ENCODE measurements around the gene IQGAP2.

Gene IQGAP2

DNA sequence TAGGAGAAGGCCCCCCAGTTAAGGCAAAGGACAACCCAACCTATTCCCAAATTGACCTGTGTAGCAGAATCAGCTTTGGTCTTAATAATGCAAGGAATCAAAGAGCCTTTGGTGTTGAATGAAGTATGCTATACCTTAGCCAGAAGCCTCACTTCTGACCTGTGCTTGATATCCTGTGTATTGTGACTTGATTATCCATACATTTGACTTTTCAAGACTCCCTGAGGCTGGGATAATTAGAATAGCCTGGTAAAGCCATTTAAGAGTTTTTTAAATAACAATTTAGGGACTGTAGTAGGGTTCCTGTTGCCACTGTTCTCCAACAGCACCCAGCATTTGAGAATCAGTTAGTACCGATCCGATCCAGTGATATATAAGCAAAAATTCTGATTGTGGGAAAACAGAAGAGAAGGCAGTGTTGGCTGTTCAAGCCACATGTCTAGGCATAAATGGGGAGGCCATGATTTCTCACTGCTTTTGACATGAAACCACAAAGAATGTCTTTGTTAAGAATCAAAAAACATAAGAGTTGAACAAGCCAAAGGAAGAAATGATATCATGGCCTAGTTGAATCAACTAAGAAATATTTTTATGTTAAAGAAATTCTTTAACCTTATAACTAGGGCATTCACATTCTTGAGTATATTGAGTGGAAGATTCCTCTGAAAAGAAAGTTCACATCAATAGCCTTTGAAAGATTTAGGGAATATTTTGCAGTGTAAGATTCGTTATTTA lies 121.2 kb downstream of the IQGAP2 start:
- Mint-ChIP-seq H3K4me1 (ENCODE audit: low read depth in 2 of 2) (peaks cover 56 to 70% of the 10 kb centered on the region in 2 donors), H3K27ac (peak overlapping the region; percentile 6 to 78), H3K27me3 (no peaks in the 10 kb centered on the region), H3K9me3 (no peaks in the 10 kb centered on the region), H3K4me3 (no peak overlapping the region), H3K36me3 (ENCODE audit: insufficient read depth) (no peaks in the 10 kb centered on the region)
- ATAC-seq (replicated peaks) (no peak), DNase-seq (no peak)

GRCh38 chr5:76524868-76525267 lies 121.8 kb downstream of the IQGAP2 start:
- H3K27ac Mint-ChIP-seq: peak overlapping the region; percentile 6 to 72
- peaks cover 56 to 72% of the 10 kb centered on the region in 2 donors for H3K4me1 Mint-ChIP-seq (ENCODE audit: low read depth in 2 of 2)
- no peaks in the 10 kb centered on the region for H3K9me3 Mint-ChIP-seq
- no peak overlapping the region for H3K4me3 Mint-ChIP-seq
- H3K27me3 Mint-ChIP-seq: no peaks in the 10 kb centered on the region
- no peaks in the 10 kb centered on the region for H3K36me3 Mint-ChIP-seq (ENCODE audit: insufficient read depth)
- ATAC-seq (replicated peaks) (no peak), DNase-seq (no peak)

DNA sequence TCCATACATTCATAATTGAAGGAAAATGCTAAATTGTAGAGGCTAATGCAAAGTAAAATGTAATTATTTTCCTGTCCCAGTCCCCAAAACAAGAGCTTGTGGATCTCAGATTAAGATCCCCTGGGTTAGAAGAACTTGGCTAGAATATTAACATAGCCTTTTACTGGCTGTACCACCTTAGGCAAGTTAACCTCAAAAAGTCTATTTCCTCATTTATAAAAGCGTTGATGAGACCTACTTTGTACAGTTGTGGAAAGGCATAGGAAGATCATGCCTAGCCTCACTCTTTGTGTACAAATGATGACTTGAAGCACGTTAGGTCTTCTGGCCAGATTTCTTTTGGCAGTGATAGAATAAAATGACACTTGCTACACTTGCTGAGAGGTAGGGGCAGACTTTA lies 122.9 kb downstream of the IQGAP2 start:
- peak overlapping the region in 1 of 2 donors; percentile 72 for H3K27ac Mint-ChIP-seq
- peaks cover 56 to 75% of the 10 kb centered on the region in 2 donors for H3K4me1 Mint-ChIP-seq (ENCODE audit: low read depth in 2 of 2)
- no peak for DNase-seq
- no peak for ATAC-seq (replicated peaks)
- no peaks in the 10 kb centered on the region for H3K27me3 Mint-ChIP-seq
- H3K9me3 Mint-ChIP-seq: no peaks in the 10 kb centered on the region
- H3K36me3 Mint-ChIP-seq (ENCODE audit: insufficient read depth): no peaks in the 10 kb centered on the region
- no peak overlapping the region for H3K4me3 Mint-ChIP-seq

- DNase-seq: no peak
- no peaks in the 10 kb centered on the region for H3K36me3 Mint-ChIP-seq (ENCODE audit: insufficient read depth)
- H3K4me1 Mint-ChIP-seq (ENCODE audit: low read depth in 2 of 2): peaks cover 55 to 74% of the 10 kb centered on the region in 2 donors
- H3K27ac Mint-ChIP-seq: peak overlapping the region in 1 of 2 donors; percentile 51
- peak overlapping the region in 1 of 2 donors; percentile 19 for H3K4me3 Mint-ChIP-seq
- no peak for ATAC-seq (replicated peaks)
- H3K27me3 Mint-ChIP-seq: no peaks in the 10 kb centered on the region
- no peaks in the 10 kb centered on the region for H3K9me3 Mint-ChIP-seq
These were observed 124.0 kb downstream of the IQGAP2 start for GRCh38 chr5:76526950-76527583.

DNA sequence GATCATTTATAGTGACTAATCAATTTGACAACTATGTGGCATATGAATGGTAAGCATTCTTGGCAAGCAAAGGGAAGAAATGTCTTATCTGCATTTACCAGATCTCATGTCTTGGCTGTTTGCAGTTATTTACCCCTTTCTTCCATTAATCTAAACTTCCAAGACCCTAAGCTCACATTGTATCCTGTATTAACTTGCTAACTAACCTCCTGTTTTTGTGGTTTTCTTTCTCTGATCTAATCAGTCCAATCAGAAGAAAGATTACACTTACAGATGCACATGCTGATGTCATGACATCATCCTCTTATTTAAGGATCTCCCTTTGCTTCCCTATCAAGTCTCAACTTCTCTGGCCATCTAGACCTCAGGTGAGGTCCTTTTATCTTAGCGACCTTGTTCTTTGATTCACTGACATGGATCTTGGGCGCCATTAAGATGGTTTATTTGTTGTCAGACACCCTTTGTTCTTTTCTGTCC lies 124.6 kb downstream of the IQGAP2 start:
- no peaks in the 10 kb centered on the region for H3K9me3 Mint-ChIP-seq
- no peak for ATAC-seq (replicated peaks)
- DNase-seq: no peak
- H3K4me1 Mint-ChIP-seq (ENCODE audit: low read depth in 2 of 2): peaks cover 53 to 70% of the 10 kb centered on the region in 2 donors
- no peaks in the 10 kb centered on the region for H3K27me3 Mint-ChIP-seq
- no peaks in the 10 kb centered on the region for H3K36me3 Mint-ChIP-seq (ENCODE audit: insufficient read depth)
- no peak overlapping the region for H3K4me3 Mint-ChIP-seq
- H3K27ac Mint-ChIP-seq: no peak overlapping the region

GRCh38 chr5:76528547-76529331 lies 125.7 kb downstream of the IQGAP2 start:
- Mint-ChIP-seq H3K27me3 (no peaks in the 10 kb centered on the region), H3K4me1 (ENCODE audit: low read depth in 2 of 2) (peaks cover 51 to 66% of the 10 kb centered on the region in 2 donors), H3K36me3 (ENCODE audit: insufficient read depth) (no peaks in the 10 kb centered on the region), H3K9me3 (no peaks in the 10 kb centered on the region), H3K4me3 (peak overlapping the region in 1 of 2 donors; percentile 4), H3K27ac (peak overlapping the region; percentile 33 to 73)
- ATAC-seq (replicated peaks): no peak
- no peak for DNase-seq

GRCh38 chr5:76529464-76530344 lies 126.6 kb downstream of the IQGAP2 start:
- Mint-ChIP-seq H3K36me3 (ENCODE audit: insufficient read depth) (peaks cover under 1% of the 10 kb centered on the region), H3K27ac (peak overlapping the region; percentile 33 to 73), H3K4me3 (no peak overlapping the region), H3K9me3 (no peaks in the 10 kb centered on the region), H3K27me3 (no peaks in the 10 kb centered on the region), H3K4me1 (ENCODE audit: low read depth in 2 of 2) (peaks cover 52 to 65% of the 10 kb centered on the region in 2 donors)
- ATAC-seq (replicated peaks): no peak
- no peak for DNase-seq

GRCh38 chr5:76532052-76532451 lies 129.0 kb downstream of the IQGAP2 start:
- Mint-ChIP-seq H3K36me3 (ENCODE audit: insufficient read depth) (peaks cover 2% of the 10 kb centered on the region), H3K27ac (peak overlapping the region; percentile 19 to 73), H3K4me3 (no peak overlapping the region), H3K4me1 (ENCODE audit: low read depth in 2 of 2) (peaks cover 39 to 58% of the 10 kb centered on the region in 2 donors), H3K9me3 (no peaks in the 10 kb centered on the region), H3K27me3 (no peaks in the 10 kb centered on the region)
- no peak for ATAC-seq (replicated peaks)
- no peak for DNase-seq

DNA sequence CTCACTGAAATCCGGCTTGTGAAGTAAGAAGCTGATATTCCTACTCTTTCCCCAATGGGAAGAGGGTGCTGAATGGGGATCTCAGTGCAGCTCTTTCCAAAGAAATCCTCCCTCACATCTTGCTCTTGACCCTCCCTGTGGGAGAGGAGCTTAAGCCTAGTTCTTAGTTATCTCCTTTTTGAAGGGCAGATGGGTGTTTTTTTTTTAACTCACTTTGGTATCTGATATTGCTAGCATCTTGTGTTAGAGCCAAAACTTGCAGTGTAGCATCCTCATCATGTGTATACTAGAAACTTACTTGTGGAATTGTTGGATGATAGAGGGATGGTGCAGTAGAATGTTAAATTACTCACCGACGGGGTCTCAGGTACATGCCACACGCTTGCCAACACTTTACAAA lies 129.9 kb downstream of the IQGAP2 start:
- Mint-ChIP-seq H3K27me3 (no peaks in the 10 kb centered on the region), H3K4me3 (no peak overlapping the region), H3K4me1 (ENCODE audit: low read depth in 2 of 2) (peaks cover 39 to 59% of the 10 kb centered on the region in 2 donors), H3K27ac (peak overlapping the region; percentile 51 to 81), H3K9me3 (no peaks in the 10 kb centered on the region), H3K36me3 (ENCODE audit: insufficient read depth) (peaks cover 2% of the 10 kb centered on the region)
- no peak for ATAC-seq (replicated peaks)
- no peak for DNase-seq

- DNase-seq: no peak
- no peak for ATAC-seq (replicated peaks)
- Mint-ChIP-seq H3K36me3 (ENCODE audit: insufficient read depth) (peaks cover 2% of the 10 kb centered on the region), H3K27ac (peak overlapping the region; percentile 52 to 90), H3K9me3 (no peaks in the 10 kb centered on the region), H3K27me3 (no peaks in the 10 kb centered on the region), H3K4me1 (ENCODE audit: low read depth in 2 of 2) (peaks cover 55 to 69% of the 10 kb centered on the region in 2 donors), H3K4me3 (no peak overlapping the region)
These were observed 132.5 kb downstream of the IQGAP2 start for GRCh38 chr5:76535577-76535976.

DNA sequence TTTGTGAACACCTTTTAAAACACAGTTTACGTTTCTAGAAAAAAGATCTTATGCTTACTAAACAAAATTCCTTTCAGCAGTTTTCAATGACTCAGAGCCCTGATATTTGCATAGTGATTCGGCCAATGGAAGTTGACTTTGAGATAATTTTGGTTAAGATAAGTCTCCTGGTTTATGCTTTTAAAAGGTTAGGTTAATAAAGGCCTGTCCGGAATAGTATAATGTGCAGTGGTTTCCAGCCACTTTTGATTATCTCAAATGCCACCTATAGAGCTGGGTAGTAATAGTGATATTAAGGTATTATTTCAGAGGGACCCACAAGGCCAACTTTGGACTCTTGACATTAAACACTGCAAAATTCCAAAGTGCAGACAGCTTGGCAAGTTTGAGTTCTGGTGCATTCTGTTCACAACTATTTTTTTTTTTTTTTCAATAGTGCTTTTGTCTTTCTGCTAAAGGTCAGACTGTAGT lies 134.0 kb downstream of the IQGAP2 start:
- no peak overlapping the region for H3K27ac Mint-ChIP-seq
- H3K4me3 Mint-ChIP-seq: no peak overlapping the region
- H3K36me3 Mint-ChIP-seq (ENCODE audit: insufficient read depth): peaks cover 2% of the 10 kb centered on the region
- peaks cover 62 to 74% of the 10 kb centered on the region in 2 donors for H3K4me1 Mint-ChIP-seq (ENCODE audit: low read depth in 2 of 2)
- no peak for DNase-seq
- H3K9me3 Mint-ChIP-seq: no peaks in the 10 kb centered on the region
- no peak for ATAC-seq (replicated peaks)
- H3K27me3 Mint-ChIP-seq: no peaks in the 10 kb centered on the region

DNA sequence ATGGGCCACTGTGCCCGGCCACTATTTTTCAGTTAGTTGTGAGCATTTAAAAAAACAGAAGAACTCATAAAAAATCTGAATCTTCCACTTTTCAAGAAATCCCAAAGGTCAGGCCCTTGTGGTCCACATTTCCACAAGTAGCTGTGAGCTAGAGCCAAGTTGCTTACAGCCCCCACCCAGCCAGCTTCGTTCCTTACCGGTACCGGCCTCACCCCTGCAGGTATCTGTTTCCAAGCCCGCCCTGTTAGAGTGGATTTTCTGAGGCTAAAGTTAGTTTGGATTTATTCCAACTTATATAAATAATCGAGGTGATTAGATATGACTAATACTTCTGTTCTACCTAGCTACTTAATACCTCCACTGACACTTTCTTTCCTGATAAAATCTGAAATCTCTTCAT lies 139.2 kb downstream of the IQGAP2 start:
- no peak for DNase-seq
- Mint-ChIP-seq H3K36me3 (ENCODE audit: insufficient read depth) (peaks cover 19% of the 10 kb centered on the region), H3K27me3 (no peaks in the 10 kb centered on the region), H3K4me1 (ENCODE audit: low read depth in 2 of 2) (peaks cover 77 to 83% of the 10 kb centered on the region in 2 donors), H3K4me3 (peak overlapping the region; percentile 78 to 84), H3K27ac (peak overlapping the region; percentile 98 to 99), H3K9me3 (no peaks in the 10 kb centered on the region)
- ATAC-seq (replicated peaks): no peak
